HAP-1 (cell line): ENCODE results near the gene ELK1.

Source experiments
- DNase-seq, 2 experiments: peaks; one replicate each; pipeline ENCODE4 v3.0.0-alpha.2; 2016 to 2020; ENCODE audit warnings: low spot score in 2 of 2
- H3K27me3 ChIP-seq: fragments of 250-450 bp; sonication (Bioruptor Pico); 2 replicates; pipeline ENCODE4 v1.5.1; 2020; ENCODE audit warnings: low read depth, mild to moderate bottlenecking, moderate library complexity
- H3K36me3 ChIP-seq: fragments of 250-450 bp; sonication (Bioruptor Pico); replicated peaks from 2 replicates; pipeline ENCODE4 v1.5.1; 2020; ENCODE audit warnings: mild to moderate bottlenecking
- H3K4me1 ChIP-seq: fragments of 250-450 bp; sonication (Bioruptor Pico); 2 replicates; pipeline ENCODE4 v1.5.1; 2020; ENCODE audit warnings: mild to moderate bottlenecking
- H3K4me3 ChIP-seq: fragments of 250-450 bp; sonication (Bioruptor Pico); 2 replicates; pipeline ENCODE4 v1.5.1; 2020; ENCODE audit warnings: mild to moderate bottlenecking, moderate library complexity
- H3K9me3 ChIP-seq: fragments of 250-450 bp; sonication (Bioruptor Pico); 2 replicates; pipeline ENCODE4 v1.5.1; 2020; ENCODE audit warnings: mild to moderate bottlenecking, moderate library complexity
- in situ Hi-C: fragments of 300-500 bp; cut with MboI; formaldehyde crosslinking; loops from 3 replicates; pipeline ENCODE4 v1.14.3; 2020; ENCODE audit warnings: low sequenced_read_pairs, inconsistent platforms, mixed read lengths

The ELK1 gene

DNA sequence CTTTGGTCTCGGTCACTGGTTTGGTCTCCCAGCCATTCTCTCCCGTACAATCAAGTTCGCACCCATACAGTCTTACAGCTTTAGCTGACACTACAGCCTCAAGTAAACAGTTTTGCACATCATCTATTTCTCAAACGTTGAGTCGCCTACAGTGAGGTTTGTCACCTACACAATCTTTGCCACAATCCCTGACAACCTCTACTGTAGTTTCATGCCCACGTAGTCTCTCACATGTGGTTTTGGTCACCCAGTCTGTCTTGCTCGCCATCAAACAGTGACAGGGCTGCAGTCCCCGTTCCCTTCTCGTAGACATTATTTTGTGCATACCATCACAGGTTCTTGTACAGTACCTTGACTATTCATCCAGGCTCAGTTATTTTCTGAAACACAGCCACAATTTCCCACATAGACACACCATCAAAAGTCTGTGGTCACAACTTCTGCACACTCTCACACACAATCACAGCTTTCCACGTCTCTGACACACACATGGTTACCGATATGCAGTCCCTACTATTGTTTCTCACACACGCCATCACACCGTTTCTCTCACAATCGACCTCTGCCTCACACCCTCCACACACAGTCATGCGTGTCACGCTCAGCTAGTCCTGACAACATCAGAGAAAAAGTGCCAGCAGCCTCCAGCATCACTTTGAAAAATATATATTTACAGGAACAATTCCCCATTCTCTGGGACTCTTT lies 15.3 kb downstream of the ELK1 start:
- in situ Hi-C loops = no loop called here
- no peak overlapping the region for H3K4me3 ChIP-seq
- no peaks in the 10 kb centered on the region for H3K4me1 ChIP-seq

DNA sequence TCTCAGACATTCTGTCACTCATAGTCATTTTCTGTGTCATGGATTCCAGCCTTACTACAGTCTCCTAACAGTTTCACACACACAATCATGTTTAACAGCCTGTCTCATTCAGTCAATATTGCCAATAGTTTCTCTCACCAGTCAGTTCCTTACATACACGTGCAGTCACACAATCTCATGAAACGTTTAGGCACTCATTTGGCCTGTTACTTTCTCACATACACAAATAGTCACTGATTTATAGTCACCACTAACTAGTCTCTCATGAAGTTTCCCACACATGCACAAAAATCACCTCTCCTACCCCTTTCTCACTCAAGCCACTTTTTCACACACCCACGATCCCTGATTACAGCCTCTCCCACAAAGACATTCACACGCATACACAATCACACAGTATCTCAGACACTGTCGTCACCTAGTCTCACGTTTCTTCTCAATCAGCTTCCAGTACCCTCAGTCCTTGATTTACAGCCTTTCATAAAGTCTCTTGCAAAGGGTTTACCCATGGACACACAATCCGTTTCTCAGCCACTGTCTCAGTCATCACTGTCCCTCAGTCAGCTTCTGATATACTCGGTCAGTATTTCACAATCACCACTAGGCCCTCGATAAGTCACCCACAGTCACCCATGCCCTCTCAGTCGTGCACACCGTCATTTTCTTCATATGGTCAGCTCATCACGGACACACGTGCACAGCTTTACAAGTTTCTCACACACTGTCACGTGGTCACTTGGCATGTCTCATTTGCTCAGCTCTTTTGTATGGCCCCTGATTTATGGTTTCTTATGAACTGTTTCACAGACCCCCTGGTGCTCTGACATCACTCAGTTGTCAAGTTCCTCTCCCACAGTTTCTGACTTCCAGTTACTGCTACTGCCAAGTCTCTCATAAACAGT lies 16.4 kb downstream of the ELK1 start:
- peaks cover 38% of the 10 kb centered on the region for H3K36me3 ChIP-seq
- H3K9me3 ChIP-seq = no peaks in the 10 kb centered on the region
- in situ Hi-C loops = no loop called here
- no peaks in the 10 kb centered on the region for H3K27me3 ChIP-seq
- H3K4me3 ChIP-seq = no peak overlapping the region
- DNase-seq = no peak
- no peaks in the 10 kb centered on the region for H3K4me1 ChIP-seq

More for the DNA sequence above, 15.3 kb downstream of the ELK1 start:
- DNase-seq = no peak
- peaks cover 48% of the 10 kb centered on the region for H3K36me3 ChIP-seq
- H3K9me3 ChIP-seq = no peaks in the 10 kb centered on the region
- H3K27me3 ChIP-seq = no peaks in the 10 kb centered on the region

DNA sequence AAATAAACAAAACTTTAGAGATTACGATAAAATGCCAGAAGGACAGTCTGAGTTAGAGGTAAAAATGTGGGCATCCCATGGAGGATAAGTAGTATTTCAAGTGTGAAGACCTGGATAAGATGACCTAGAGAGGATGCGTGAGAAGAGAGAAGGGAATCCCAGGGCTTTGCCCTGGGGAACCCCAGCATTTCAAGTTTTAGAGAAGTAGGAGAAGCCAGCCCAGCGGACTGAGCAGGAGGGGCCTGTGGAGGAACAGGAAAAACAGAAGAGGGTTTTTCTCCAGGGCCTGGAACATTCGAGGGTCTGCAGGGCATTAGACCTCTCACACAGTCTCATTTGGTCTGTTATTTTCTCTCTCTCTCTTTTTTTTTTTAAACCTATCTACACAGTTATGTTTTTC lies 17.7 kb downstream of the ELK1 start:
- no peaks in the 10 kb centered on the region for H3K9me3 ChIP-seq
- no peaks in the 10 kb centered on the region for H3K27me3 ChIP-seq
- no peaks in the 10 kb centered on the region for H3K4me1 ChIP-seq
- in situ Hi-C loops = no loop called here
- no peak overlapping the region for H3K4me3 ChIP-seq
- no peak for DNase-seq
- peaks cover 26% of the 10 kb centered on the region for H3K36me3 ChIP-seq

DNA sequence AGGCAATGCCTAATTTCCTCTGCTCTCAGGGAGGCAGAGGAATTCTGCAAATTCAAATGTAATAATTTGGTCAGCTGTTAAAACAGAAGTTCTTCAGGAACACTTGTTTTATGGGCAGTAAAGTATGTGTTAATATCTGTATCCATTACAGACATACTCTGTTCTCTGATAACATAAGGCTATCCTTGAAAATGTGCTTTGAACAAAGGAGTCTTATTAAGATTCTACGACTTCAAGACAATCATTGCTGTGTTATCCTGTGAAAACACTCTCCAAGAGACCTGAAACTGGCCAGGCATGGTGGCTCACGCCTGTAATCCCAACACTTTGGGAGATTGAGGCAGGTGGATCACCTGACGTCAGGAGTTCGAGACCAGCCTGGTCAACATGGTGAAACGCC lies 18.7 kb downstream of the ELK1 start:
- Histone ChIP-seq H3K36me3 (peaks cover 20% of the 10 kb centered on the region), H3K4me3 (no peak overlapping the region), H3K4me1 (no peaks in the 10 kb centered on the region), H3K9me3 (no peaks in the 10 kb centered on the region), H3K27me3 (no peaks in the 10 kb centered on the region)
- in situ Hi-C loops = no loop called here
- no peak for DNase-seq

DNA sequence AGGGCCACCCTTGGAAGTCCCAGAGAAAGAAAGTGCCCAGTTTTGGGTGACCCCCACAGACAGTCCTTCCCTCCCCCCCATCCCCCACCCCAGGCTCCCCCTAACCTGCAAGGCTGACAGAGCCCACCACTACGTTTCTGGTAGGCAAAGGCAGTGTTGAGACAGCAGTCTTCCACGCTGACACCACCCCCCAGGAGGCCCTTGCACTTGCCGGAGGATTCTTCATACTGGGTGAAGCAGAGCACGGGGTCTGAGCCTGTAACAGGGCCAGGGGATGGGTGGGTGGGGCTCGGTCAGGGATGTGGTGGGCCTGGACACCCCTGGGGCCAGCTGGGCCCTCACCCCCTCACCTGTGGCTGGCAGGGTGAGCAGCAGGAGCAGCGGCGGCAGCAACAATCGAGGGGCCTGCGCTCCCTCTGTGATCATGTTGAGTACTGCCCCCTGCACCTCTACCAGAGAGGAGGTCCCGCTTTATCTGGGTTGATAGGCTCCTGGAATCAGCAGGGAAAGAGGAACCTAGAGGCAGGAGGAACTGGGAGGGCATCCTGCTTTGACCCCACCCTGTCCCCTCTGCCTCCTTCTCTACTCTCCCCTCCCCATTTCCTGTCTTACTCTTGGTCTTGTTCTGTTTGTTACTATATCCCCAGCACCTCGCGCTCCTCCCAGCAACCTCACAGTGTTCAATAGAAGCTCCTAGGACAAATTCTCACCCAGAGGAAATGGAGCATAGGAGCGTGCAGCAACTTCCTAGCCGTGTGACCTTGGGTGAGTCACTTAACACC lies 20.8 kb downstream of the ELK1 start, which contains the start of gene CFP:
Gene CFP (minus strand): TSS at position 512 of the 782 bp plus-strand sequence. CDS start 86 bp downstream, at position 426.
- H3K27me3 ChIP-seq = no peaks in the 10 kb centered on the region
- no peaks in the 10 kb centered on the region for H3K4me1 ChIP-seq
- in situ Hi-C loops = no loop called here
- H3K9me3 ChIP-seq = no peaks in the 10 kb centered on the region
- no peak for DNase-seq
- H3K4me3 ChIP-seq = no peak within 1 kb of the TSS
- peaks cover 6% of the 10 kb centered on the region for H3K36me3 ChIP-seq

DNA sequence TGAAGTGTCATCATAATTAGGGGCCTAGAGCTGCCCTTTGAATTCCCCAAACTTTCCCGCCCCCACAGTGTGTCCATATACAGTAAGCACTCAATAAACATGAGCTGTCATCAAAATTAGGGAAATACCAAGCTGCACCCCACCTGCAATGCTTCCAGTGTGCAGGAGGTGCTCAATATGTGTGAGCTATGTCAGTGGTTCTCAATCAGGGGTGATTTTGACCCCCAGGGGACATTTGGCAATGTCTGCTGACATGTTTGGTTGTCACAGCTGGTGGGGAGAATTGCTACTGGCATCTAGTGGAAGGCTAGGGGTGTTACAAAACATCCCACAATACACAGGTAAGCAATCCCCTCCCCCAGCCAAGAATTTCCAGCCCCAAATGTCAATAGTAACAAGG lies 21.4 kb downstream of the ELK1 start:
- Histone ChIP-seq H3K9me3 (no peaks in the 10 kb centered on the region), H3K36me3 (peaks cover under 1% of the 10 kb centered on the region), H3K4me1 (no peaks in the 10 kb centered on the region), H3K27me3 (no peaks in the 10 kb centered on the region), H3K4me3 (no peak overlapping the region)
- in situ Hi-C loops = no loop called here
- no peak for DNase-seq

DNA sequence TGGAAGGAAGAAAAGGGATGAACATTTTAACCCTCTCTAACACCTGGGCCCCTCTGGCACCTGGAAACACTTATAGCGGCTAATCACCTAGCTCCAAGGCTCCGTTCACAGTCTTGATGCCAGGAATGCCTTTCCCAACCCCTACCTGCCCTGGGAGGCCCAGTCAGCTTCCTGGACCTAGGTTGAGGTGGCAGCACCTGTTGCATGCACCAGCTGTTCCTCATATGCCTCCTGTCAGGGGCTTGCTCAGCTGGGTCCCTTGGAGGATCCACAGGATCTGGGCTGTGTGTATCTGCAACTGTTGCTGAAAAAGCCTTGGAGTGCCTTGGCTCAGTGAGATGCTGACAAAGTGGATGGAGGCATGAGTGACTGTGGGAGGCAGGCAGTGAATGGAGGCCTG lies 25.0 kb downstream of the ELK1 start:
- H3K36me3 ChIP-seq = no peaks in the 10 kb centered on the region
- in situ Hi-C loops = no loop called here
- no peak overlapping the region for H3K4me3 ChIP-seq
- no peaks in the 10 kb centered on the region for H3K4me1 ChIP-seq
- no peaks in the 10 kb centered on the region for H3K9me3 ChIP-seq
- DNase-seq = no peak
- no peaks in the 10 kb centered on the region for H3K27me3 ChIP-seq

DNA sequence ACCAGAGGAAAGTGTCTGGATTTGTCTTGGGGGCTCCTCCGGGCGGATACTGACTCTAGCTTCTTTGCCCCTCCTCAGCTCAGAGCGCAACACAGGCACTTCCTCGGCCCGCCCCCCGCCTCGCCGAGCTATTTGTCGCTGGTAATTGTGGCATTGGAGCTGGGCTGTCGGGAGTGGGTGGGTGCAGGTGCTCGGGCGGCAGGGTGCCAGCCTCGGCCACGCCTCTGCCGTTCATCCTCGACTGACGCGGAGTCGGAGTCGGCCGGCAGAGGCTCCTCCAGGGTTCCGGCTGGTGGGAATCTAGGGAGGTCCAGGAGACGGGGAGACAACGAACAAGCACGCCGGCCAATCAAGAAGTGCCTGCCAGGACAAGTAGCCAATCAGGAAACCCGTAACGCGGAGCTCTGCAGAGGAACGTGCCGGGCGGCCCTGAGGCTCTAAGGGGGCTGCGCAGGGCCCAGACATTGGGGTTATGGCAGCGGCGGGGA lies 26.8 kb downstream of the ELK1 start:
- Histone ChIP-seq H3K4me3 (no peak overlapping the region), H3K27me3 (no peaks in the 10 kb centered on the region), H3K4me1 (no peaks in the 10 kb centered on the region), H3K36me3 (no peaks in the 10 kb centered on the region), H3K9me3 (no peaks in the 10 kb centered on the region)
- in situ Hi-C loops = no loop called here
- DNase-seq = no peak

DNA sequence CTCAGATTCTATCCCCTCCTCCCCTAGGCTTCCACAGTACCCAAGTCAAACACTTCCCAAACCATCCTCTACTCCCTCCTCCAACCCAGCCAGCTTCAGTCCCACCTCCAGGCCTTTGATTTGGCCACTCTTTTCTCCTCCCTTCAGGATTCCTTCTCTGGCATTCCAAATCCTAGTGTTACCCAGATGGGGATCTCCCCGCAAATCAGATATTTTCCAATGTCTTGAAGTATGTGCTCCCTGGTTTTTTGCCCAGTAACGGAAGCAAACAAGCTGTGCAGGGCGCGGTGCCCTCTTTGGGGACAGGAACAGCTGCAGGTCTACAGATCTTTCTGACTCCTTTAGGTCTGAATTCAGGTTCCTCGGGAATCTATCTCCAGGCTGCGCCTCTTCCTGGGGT lies 28.5 kb downstream of the ELK1 start:
- H3K36me3 ChIP-seq = no peaks in the 10 kb centered on the region
- H3K27me3 ChIP-seq = peaks cover 7% of the 10 kb centered on the region; the same call in 1 of the 2 replicates
- no peak for DNase-seq
- H3K4me1 ChIP-seq = no peaks in the 10 kb centered on the region
- H3K9me3 ChIP-seq = no peaks in the 10 kb centered on the region
- in situ Hi-C loops = no loop called here
- no peak overlapping the region for H3K4me3 ChIP-seq

DNA sequence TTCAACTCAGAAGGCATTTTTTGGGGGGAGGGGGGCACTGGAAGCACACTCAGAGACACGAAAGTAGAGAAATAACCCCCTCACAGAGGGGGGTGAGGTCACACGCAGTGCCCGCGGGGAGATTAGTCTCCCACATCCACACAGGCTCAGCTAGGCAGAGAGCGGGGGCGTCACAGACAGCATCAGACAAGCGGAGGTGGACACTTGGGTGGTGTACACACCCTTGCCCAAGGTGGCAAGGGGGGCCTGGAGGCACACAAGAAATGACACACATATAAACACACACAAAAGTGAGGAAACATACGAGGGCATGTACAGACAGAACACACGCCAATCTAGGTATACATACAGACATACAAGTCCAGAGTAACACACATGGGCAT lies 30.1 kb downstream of the ELK1 start:
- H3K36me3 ChIP-seq = no peaks in the 10 kb centered on the region
- H3K4me3 ChIP-seq = no peak overlapping the region
- no peaks in the 10 kb centered on the region for H3K4me1 ChIP-seq
- in situ Hi-C loops = no loop called here
- peaks cover 7% of the 10 kb centered on the region; the same call in 1 of the 2 replicates for H3K27me3 ChIP-seq
- no peak for DNase-seq
- no peaks in the 10 kb centered on the region for H3K9me3 ChIP-seq

DNA sequence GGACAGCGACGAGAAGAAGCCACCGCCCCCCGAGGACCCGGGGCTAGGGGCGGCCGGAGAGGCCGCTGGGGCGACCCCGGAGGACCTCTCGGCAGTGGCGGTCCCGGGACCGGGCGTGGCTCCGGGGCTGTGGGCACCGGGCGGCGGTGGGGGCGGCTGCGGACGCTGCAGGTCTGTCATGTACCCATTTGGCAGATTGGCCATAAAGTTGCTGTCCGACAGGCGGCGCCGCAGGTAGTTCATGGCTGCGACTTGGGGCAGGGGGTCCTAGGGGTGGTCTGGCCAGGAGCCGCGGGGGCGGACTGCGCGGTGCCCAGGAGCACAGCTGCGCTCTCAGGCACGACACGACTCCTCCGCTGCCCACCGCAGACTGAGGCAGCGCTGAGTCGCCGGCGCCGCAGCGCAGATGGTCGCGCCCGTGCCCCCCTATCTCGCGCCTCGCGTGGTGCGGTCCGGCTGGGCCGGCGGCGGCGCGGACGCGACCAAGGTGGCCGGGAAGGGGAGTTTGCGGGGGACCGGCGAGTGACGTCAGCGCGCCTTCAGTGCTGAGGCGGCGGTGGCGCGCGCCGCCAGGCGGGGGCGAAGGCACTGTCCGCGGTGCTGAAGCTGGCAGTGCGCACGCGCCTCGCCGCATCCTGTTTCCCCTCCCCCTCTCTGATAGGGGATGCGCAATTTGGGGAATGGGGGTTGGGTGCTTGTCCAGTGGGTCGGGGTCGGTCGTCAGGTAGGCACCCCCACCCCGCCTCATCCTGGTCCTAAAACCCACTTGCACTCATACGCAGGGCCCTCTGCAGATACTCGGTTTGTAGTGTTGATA lies 30.7 kb downstream of the ELK1 start, which contains the start of gene SYN1:
Gene SYN1 (minus strand): TSS at position 372 of the 817 bp plus-strand sequence. CDS start 129 bp downstream, at position 243.
- in situ Hi-C loops = no loop called here
- no peaks in the 10 kb centered on the region for H3K4me1 ChIP-seq
- peaks cover 7% of the 10 kb centered on the region; the same call in 1 of the 2 replicates for H3K27me3 ChIP-seq
- no peaks in the 10 kb centered on the region for H3K9me3 ChIP-seq
- peak within 1 kb of the TSS; percentile 28 for H3K4me3 ChIP-seq
- DNase-seq = peak; percentile 71 to 91
- no peaks in the 10 kb centered on the region for H3K36me3 ChIP-seq

DNA sequence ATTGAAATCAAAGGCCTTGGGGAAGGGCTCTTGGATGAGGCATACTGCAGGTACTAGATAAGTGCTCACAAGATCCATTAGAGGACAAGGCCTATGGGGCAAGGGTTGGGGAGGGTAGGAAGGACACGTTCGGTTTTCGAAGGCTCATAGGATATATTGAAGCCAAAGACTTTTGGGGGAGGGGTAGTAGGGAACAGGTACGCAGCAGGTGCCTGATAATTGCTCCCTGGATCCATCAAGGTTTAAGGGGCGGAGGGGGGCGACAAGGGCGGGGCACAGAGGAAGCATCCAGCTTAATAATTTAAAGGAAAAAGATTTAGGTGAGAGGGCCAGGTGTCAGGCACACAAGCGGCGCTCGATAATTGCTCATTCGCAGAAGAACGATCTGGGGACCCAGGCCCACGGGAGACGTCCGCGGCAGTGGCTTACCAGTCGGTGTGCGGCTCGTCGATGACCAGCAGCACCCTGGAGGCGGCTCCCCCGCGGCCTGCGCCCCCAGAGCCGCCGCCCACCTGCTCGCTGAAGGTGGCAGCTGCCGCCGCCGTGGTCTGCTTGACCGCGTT lies 31.4 kb downstream of the ELK1 start:
- DNase-seq = no peak
- peaks cover 7% of the 10 kb centered on the region; the same call in 1 of the 2 replicates for H3K27me3 ChIP-seq
- H3K9me3 ChIP-seq = no peaks in the 10 kb centered on the region
- H3K4me3 ChIP-seq = no peak overlapping the region; the same call in 1 of the 2 replicates
- H3K36me3 ChIP-seq = no peaks in the 10 kb centered on the region
- in situ Hi-C loops = no loop called here
- H3K4me1 ChIP-seq = no peaks in the 10 kb centered on the region
